COLO668 (cell line): Measurements from ENCODE around the gene SMIM27.

Source experiments
- DNase-seq: peaks from one replicate; lab custom pipeline; 2025; ENCODE audit not compliant: unreplicated experiment; lab: John Stamatoyannopoulos, UW

The SMIM27 gene

DNA sequence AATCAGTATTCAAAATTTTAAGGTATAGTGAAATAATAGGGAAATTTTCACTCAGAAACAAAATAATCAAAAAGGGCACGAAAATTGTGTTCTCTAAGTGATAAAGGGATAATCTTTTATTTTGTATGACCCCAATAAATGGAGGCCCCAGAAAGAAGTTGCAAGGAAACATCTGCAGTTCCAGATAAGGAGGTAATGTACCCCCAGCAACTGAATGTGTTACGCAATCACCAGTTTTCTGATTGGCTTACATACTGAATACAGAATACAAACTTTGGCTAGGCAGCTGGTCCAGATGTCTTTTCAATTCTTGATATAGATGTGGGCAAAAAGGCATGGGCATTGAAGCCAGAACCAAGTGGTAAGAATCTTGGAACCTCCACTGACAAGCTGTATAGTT is 2.0 kb downstream of the SMIM27 start:
- no peak for DNase-seq

DNA sequence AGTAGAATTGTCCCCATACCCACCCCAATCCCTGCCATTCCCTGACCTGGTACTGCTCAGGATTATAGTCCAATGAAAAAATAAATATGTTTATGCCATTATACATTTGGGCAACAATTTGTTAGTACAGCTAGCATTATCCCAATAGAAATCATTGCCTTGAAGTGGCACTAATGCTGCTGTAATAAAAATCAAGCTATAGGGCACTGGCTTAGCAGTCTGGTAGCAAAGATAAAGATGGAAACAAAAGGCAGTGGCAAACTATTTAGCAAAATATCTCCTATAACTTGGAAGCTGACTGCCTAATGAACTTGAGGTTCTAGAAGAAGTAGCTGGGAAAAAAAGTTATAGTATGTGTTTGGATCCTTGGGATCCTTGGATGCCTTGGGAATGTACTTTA is 2.5 kb downstream of the SMIM27 start:
- DNase-seq, result no peak

DNA sequence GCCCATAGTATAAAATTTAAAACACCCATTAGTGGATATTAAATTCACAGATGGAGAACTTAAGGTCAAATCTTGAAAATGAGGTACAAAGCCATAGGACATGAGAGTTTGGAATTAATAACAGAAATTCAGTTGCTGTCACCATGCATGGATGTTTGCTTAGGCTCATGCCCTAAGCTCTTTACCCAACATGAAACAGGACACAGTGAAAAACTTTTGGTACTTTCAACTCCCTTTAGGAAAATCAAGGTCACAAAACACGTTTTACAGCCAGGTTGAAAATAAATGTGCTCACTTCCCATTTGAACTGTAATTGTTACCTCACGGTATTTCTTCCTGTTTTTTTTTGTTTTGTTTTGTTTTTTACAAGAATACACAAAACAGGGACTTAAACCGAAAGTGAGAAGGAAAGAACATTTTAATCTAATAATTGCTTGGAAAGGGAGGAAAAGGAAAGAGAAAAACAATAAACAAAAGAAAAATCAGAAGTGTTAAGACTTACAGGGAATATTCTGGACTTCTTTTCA is 6.3 kb downstream of the SMIM27 start:
- DNase-seq, result no peak

DNA sequence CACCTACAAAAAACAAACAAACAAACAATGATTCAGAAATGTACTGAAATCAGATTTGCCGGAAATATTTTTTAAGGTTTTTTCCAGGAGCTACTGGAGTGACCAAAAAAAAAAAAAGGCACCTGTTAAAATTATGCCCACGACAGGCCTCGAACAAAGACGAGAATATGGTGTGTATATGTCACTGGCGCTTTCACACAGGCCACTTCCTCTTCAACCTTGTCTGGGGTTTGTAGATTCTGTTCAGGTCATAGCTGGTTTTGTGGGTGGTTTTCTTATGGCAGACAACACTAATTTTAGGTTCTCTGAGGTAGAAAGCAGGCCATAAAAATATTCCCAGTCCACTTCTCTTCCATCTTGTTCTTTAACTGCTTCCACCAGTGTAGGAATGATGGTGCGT is 13.8 kb downstream of the SMIM27 start:
- DNase-seq, result no peak

- DNase-seq, result no peak
These were observed 14.6 kb downstream of the SMIM27 start for GRCh38 chr9:32566770-32567169.

GRCh38 chr9:32570262-32570661 is 18.1 kb downstream of the SMIM27 start:
- DNase-seq, result no peak

- peak; percentile 66 for DNase-seq
These were observed 20.1 kb downstream of the SMIM27 start for GRCh38 chr9:32571969-32572899.

GRCh38 chr9:32572900-32573523 is 20.9 kb downstream of the SMIM27 start, which contains the start of gene NDUFB6:
Gene NDUFB6, minus strand, starts transcription at chr9:32573159. Its CDS starts 99 bp downstream, at chr9:32573060.
- peak; percentile 95 for DNase-seq

DNA sequence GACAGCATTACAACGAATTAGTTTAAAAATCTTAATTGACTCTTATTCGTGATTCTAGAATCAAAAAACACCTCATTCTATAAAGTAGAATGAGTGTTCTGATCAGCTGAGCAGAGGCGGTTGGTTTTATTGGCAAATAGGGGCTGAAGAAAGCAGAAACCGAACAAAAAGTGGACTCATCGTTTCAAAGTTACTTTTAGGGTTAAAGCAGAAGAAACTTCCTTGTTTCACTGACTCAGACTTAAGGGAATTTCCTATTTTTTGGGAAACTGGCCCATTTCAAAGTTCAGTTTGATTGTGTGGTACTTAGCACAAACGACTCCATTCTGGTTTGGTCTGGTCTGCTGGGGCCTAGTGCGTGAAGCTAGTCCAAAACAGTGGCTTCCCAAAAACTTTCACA is 21.7 kb downstream of the SMIM27 start:
- DNase-seq, result no peak

- no peak for DNase-seq
These were observed 22.7 kb downstream of the SMIM27 start for GRCh38 chr9:32574858-32575257.

DNA sequence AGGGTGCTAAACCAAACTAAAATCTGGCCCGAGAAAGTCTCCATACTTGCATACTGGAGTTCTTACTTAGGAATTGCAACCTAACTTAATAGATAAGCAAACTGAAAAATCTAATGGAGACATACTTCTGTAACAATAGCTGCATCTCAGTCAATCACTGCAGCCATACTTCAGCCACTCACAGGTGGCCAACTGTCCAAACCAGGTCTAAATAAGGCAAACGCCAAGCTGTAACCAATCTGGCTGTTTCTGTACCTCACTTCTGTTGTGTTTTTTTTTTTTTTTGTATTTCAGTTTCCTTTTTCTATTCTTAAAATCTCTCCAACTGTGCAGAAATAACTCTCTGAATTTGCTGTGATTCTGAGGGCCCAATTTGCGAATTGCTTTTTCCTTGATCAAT is 25.2 kb downstream of the SMIM27 start:
- DNase-seq, result no peak

GRCh38 chr9:32578976-32579375 is 26.8 kb downstream of the SMIM27 start:
- no peak for DNase-seq

DNA sequence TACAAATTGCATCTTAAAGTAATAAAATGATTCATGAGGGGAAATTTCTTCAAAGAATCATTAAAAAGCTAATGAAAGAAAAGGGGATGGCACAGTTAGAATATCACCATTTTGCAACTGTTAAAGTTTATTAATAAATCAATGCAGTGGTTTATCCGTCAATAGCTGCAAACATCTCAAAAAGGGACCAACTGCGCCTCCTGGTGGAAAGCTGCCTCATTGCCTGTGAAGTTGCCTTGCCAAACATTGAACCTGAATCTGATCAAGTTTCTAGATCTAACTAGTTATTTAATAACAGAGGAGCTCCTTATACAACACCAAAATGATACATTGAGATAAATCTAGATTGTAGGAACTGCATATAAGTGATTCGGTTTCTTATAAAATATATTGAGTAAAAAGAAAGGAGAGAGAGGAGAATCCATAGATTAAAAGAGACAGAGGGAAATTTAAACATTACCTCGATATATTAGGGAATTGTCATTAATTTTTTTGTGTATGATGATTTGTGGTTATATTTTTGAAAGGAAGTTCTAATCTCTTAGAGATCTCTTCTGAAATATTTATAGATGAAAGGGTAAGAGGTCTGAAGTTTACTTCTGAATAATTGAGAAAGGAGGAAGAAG is 27.7 kb downstream of the SMIM27 start:
- peak; percentile 57 for DNase-seq

DNA sequence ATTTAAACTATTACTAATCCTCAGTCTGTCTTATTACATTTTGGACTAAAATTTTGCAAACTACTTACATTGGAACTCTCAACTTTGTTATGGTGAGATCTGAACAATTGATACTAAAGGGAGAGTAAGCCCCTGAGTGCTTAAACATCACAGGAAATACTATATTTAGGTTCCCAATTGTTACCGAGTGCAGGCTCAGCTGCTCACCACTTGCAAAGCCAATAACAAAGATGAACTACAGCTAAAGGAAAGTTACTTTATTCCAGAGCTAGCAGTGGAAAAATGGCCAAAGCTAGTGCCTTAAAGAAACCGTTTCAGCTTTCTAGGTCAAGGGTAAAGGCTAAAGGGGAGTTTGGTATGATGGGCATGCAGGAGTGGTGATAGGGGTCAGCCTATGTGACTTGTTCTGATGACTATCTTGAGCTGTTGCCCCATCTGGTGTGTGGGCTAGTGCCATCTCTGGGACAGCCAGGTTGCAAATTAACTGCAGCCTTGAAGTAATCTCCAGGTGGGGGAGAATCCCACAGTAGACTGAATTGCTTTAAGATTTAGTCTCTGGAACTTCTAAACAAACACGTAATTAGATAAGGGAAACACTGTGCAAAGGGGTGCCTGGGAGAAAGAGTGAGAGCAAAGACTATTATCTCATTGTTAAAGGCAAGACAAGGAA is 28.6 kb downstream of the SMIM27 start:
- no peak for DNase-seq

- peak; percentile 12 for DNase-seq
These were observed 29.5 kb downstream of the SMIM27 start for GRCh38 chr9:32581512-32582143.

DNA sequence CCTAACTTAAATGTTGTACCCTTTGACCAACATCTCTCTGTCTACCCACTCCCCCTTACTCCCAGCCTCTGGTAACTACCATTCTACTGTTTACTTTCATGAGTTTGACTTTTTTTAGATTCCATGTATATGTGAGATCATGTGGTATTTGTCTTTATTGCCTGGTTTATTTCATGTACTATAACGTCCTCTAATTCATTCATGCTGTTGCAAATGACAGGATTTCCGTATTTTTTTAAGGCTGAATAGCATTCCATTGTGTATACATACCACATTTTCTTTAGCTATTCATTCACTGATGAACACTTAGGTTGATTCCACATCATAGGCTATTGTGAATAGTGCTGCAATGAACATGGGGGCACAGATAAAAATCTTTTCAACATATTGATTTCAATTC is 32.7 kb downstream of the SMIM27 start:
- no peak for DNase-seq

DNA sequence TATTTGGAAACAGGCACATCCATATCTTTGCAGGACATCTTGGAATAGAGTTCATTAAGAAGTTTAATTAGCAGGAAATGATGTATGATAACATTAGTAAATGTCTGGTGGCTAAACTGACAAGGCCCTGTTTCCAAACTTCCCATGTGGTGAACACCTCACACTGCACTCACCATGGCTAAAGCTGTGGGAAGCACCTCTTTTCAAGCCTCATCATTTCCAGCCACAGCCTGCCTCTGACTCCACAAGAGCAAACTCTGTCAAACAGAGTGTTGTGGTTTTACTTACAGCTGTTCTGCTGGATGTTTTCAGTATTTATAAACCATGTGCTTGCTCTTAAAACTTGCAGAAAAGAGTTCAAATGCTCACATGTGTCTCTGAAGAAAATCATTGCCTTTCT is 35.8 kb downstream of the SMIM27 start:
- no peak for DNase-seq

GRCh38 chr9:32589083-32589723 is 37.1 kb downstream of the SMIM27 start:
- no peak for DNase-seq

DNA sequence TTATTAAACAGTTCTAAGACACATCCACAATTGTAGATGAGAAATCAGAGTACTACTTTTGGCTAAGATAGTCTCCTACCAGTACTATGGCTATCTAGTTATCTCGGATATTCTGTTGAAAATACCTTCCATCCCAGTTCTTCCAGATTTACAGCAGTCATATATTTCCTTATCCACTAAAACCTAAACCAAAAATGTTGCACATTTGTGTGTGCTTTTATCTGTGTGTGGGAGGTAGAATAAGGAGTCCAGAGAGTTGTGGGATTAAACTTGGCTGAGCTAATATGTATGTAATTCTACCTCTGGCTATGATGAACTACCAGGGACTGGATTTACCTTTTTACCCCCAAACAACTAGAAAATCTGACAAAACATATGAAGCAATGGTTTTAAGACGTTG is 38.3 kb downstream of the SMIM27 start:
- no peak for DNase-seq

- no peak for DNase-seq
These were observed 38.8 kb downstream of the SMIM27 start for GRCh38 chr9:32590898-32591297.
